HG02870 (cell line): ENCODE data around the gene SHMT2.

Experiments
- ATAC-seq: cut with Tn5 transposase; IDR thresholded peaks from one replicate; pipeline ENCODE4 v1.9.1; 2021; ENCODE audit warnings: mild to moderate bottlenecking, moderate library complexity; ENCODE audit not compliant: unreplicated experiment

The SHMT2 gene

GRCh38 chr12:57196956-57197355 is 32.6 kb upstream of the SHMT2 start:
- no peak for ATAC-seq

DNA sequence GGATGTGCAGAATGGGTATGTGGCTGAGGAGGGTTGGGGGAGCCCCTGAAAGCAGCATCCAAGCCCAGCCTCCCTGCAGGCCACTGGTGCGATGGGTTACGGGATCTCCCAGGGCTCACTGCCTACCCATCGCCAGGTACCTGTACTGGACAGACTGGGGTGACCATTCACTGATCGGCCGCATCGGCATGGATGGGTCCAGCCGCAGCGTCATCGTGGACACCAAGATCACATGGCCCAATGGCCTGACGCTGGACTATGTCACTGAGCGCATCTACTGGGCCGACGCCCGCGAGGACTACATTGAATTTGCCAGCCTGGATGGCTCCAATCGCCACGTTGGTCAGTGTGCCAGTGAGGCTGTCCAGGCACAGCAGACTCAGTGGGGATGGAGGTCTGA is 31.2 kb upstream of the SHMT2 start:
- ATAC-seq: no peak

DNA sequence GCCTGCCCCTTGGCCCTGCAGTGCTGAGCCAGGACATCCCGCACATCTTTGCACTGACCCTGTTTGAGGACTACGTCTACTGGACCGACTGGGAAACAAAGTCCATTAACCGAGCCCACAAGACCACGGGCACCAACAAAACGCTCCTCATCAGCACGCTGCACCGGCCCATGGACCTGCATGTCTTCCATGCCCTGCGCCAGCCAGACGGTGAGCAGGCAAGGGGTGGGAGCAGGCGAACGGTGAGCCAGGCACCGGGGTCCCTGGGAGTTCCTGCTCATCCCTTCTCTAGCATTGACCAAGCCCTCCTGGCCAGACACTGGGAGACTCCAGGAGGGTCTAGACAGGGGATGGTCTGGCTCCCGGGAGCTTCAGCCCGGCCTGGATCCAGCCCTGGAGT is 30.3 kb upstream of the SHMT2 start:
- ATAC-seq: no peak

- ATAC-seq: no peak
Observed at GRCh38 chr12:57200497-57200896, 29.0 kb upstream of the SHMT2 start.

DNA sequence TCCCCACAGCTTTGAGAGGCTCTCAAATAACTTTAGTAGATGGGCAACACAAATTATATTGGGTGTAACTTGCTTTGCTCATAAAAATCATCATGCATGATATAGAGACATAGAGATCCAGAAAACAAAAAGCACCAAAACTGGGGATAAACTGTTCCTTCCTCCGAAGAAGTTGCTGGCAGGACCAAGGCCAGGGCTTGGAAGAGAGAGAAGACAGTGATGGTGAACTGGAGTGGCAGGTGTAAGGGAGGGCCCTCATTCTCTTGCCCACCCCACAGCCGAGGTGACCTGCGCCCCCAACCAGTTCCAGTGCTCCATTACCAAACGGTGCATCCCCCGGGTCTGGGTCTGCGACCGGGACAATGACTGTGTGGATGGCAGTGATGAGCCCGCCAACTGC is 28.3 kb upstream of the SHMT2 start:
- no peak for ATAC-seq

GRCh38 chr12:57201631-57202030 is 27.9 kb upstream of the SHMT2 start:
- ATAC-seq: no peak

DNA sequence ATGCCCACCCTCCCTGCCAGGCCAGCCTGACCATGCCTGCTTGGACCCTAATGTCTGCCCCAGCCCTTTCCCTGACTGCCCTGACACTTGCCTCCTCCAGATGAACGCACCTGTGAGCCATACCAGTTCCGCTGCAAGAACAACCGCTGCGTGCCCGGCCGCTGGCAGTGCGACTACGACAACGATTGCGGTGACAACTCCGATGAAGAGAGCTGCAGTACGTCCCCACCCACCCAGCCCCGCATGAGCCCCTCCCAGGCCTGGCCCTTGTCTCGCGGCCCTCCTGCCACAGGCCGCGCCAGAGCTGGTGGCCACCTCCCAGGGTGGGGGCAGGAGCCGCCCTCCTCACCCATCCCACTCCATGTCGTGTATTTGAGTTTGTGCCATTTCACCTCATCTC is 27.2 kb upstream of the SHMT2 start:
- no peak for ATAC-seq

GRCh38 chr12:57203201-57203600 is 26.3 kb upstream of the SHMT2 start:
- ATAC-seq: no peak

- no peak for ATAC-seq
Observed at GRCh38 chr12:57203791-57204190, 25.7 kb upstream of the SHMT2 start.

- ATAC-seq: no peak
Observed at GRCh38 chr12:57204454-57204853, 25.1 kb upstream of the SHMT2 start.

- no peak for ATAC-seq
Observed at GRCh38 chr12:57205186-57205585, 24.3 kb upstream of the SHMT2 start.

GRCh38 chr12:57205931-57206330 is 23.6 kb upstream of the SHMT2 start:
- ATAC-seq: no peak

GRCh38 chr12:57207731-57208630 is 21.5 kb upstream of the SHMT2 start:
- ATAC-seq: no peak

DNA sequence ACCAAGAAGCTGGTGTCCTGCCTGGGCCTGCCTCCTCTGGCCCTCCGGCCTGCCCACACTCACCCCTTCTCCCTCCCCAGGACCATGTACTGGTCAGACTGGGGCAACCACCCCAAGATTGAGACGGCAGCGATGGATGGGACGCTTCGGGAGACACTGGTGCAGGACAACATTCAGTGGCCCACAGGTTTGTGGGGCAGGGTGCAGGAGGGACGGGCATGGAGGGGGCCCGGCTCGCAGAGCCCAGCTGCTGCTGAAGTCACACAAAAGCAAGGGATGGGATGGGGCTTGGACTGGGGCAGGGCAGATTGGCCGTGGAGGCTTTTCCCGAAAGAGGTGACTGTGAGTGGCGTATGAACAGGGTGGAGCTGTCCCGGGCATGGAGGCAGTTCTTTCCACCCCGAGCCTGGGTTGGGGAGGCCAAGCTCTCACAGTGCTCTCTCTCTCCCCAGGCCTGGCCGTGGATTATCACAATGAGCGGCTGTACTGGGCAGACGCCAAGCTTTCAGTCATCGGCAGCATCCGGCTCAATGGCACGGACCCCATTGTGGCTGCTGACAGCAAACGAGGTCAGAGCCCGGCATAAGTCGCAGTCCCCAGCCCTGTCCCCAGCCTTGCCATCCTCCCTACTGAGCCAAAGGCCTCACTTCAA is 20.8 kb upstream of the SHMT2 start:
- no peak for ATAC-seq

DNA sequence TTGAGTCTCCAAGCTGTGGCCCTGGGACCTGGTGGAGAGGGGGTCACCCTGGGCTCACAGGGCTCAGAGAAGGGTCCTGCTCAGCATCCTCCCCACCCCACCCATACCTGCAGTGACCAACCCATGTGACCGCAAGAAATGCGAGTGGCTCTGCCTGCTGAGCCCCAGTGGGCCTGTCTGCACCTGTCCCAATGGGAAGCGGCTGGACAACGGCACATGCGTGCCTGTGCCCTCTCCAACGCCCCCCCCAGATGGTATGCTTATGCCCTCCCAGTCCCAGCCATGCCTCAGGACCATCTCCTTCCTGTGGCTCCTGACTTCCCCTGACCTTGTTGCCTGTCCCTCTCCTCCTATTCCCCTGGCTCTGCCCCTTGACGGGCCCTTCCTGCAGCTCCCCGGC is 19.6 kb upstream of the SHMT2 start:
- no peak for ATAC-seq

DNA sequence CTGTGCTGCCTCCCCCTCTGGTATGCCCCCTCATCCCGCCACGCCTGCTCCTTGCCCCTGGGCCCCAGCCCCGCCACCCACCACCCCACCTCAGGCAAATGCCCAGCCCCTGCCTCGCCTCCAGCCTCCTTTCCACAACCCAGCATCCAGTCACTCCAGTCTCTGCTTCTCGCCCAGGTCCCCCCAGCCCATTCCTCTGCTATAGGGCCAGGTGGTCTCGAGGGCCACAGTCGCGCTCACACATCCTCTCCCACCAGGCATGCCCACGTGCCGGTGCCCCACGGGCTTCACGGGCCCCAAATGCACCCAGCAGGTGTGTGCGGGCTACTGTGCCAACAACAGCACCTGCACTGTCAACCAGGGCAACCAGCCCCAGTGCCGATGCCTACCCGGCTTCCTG is 19.1 kb upstream of the SHMT2 start:
- no peak for ATAC-seq

DNA sequence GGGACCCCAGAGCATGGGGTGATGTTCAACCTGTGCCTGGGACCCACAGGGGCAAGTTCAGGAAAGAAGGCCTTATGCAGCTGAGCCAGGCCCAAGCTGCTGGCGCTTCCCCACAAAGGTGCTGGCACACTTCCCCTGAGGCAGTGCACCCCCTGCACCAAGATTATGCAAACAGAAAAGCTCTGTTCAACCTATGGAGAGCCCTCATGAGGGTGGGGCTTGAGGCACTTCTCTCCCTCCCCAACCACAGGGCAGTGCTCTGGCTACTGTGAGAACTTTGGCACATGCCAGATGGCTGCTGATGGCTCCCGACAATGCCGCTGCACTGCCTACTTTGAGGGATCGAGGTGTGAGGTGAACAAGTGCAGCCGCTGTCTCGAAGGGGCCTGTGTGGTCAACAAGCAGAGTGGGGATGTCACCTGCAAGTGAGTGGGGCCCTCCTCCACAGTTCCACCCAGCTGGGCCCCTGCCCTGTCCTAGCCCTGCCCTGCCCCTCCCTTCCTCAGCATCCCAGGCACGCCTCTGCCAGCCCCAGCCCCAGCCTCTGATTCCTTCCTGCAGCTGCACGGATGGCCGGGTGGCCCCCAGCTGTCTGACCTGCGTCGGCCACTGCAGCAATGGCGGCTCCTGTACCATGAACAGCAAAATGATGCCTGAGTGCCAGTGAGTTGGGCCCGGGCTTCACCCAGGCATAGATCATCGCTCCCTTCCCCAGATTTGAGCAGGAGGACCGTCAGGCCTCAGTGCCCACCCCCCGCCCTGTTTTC is 18.4 kb upstream of the SHMT2 start:
- no peak for ATAC-seq

DNA sequence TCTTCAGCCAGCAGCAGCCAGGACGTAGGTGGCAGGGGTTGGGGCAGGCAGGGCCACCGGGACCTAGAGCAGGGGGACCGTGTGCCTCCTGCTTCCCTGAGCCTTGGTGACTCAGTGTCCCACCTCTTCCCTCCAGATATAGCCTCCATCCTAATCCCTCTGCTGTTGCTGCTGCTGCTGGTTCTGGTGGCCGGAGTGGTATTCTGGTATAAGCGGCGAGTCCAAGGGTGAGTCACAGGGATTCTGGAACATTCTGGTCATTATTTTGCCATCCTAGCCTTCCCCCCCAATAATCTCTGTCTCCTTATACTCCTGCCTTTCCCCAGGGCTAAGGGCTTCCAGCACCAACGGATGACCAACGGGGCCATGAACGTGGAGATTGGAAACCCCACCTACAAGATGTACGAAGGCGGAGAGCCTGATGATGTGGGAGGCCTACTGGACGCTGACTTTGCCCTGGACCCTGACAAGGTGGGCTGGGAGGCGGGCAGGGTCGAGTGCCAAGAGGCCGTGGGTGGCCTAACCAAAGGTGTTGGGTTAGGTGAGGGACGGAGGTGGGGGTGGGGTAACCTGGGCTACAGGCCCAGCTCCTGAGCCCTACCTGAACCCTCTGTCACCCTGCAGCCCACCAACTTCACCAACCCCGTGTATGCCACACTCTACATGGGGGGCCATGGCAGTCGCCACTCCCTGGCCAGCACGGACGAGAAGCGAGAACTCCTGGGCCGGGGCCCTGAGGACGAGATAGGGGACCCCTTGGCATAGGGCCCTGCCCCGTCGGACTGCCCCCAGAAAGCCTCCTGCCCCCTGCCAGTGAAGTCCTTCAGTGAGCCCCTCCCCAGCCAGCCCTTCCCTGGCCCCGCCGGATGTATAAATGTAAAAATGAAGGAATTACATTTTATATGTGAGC is 17.5 kb upstream of the SHMT2 start:
- no peak for ATAC-seq

DNA sequence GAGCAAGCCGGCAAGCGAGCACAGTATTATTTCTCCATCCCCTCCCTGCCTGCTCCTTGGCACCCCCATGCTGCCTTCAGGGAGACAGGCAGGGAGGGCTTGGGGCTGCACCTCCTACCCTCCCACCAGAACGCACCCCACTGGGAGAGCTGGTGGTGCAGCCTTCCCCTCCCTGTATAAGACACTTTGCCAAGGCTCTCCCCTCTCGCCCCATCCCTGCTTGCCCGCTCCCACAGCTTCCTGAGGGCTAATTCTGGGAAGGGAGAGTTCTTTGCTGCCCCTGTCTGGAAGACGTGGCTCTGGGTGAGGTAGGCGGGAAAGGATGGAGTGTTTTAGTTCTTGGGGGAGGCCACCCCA is 16.8 kb upstream of the SHMT2 start:
- ATAC-seq: no peak

GRCh38 chr12:57213058-57213715 is 16.3 kb upstream of the SHMT2 start:
- ATAC-seq: peak; percentile 47
